LHCN-M2 (cell line): Measurements from ENCODE around the gene TULP1. TPM values are rescaled to one million over a fixed set of nuclear protein-coding genes. Genes with fewer than 3 reads are reported as not detected.
A peak's percentile ranks its signal among the peaks of the same experiment; 100 is the strongest.

ENCODE experiments used
- DNase-seq: peaks from one replicate; pipeline ENCODE4 v3.0.0-alpha.2; 2012; ENCODE audit warnings: low read depth
- total RNA-seq: library from RNA; depleted of rRNA; stranded (reverse); fragments of >200 nt; gene quantifications from 2 replicates; pipeline ENCODE4 v1.2.3, GENCODE V29; 2014; rRNA removed

Gene TULP1
- total RNA-seq, 1 experiment from 2014 or later: not detected

DNA sequence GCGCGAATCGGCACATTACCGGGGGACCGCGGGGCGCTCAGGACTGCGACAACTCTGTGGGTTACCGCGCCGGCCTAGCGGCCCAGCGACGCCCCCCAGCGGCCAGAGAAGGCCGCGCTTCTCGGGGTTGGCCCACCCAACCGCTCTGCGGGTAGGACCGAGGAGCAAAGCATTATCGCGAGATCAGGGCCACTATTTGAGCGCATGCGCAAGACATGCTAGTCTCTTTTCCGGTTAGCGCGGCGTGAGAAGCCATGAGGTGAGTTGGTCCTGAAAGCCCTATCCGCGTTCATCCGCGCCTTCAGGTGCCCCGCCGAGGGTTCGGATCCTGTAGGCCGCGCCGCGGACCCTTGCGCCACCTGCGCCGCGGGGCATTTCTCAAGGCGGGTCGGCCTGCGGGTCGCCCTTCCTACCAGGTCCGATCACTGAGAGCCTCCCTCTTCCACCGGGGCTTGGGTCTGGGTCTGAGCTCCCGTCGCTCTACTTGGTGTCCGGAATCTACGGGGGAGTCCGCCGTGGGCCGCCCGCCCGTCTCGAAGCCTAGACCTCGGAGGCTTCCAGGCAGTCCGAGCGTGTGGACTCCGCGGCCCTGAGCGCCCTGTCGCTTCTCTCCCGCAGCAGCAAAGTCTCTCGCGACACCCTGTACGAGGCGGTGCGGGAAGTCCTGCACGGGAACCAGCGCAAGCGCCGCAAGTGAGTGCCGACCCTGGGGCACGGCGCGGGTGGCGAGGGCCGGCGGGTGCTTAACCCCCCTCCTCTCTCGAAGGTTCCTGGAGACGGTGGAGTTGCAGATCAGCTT is 44.3 kb downstream of the TULP1 start, which contains the start of gene RPL10A:
Gene RPL10A (plus strand): TSS at position 221 of the 799 bp plus-strand sequence. CDS start 34 bp downstream, at position 255.
- peak; percentile 96 for DNase-seq

DNA sequence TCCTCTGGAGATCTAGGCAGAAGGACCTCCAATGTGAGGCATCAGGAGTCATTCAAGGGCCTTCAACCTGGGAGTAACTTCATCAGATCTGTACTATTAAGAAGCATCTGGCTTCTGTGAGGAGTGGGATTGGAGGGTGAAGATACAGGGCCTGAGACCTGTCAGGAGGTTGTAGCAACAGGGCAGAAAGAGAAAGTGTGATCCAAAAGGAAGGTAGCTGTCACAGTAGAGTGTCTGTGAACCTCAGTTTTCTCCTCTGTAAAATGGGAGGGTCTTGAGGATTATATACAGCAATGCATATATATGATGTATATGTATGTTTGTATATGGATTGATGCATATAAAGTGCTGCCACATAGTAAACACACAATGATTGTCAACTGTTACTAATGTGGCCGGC is 47.0 kb downstream of the TULP1 start:
- DNase-seq: no peak

DNA sequence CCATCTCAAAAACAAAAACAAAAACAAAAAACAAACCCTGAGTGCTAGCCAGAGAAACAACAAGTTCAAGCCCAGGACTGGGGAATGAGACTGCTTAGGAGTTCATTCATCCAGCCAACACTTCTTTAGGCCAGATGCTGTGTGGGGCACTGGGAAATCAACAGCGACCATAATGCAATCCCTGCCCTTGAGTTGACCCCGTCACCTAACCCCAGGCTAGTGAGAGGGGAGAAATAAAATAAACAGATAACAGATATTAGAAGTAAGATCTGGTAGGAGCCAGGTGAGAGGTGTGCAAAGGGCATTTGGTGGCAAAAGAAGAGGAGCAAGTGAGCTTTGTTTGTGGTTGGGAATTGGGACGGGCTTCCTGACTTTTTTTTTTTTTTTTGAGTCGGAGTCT is 49.4 kb downstream of the TULP1 start:
- DNase-seq: no peak

DNA sequence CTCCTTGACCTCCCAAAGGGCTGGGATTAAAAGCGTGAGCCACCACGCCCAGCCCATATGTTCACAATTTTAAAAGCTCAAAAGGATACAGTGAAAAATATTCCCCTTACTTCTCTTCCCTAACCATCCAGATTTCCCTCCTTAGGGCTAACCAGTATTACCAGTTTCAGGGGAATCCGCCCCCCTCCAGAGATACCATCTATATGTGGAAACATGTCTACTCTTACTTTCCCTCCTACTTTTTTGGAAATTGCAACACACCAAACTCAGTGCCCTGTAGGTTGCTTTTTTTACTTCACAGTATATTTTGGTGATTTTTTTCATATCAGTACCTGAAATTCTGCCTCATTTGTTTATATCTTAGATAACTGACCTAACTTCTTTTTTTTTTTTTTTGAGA is 51.4 kb downstream of the TULP1 start:
- no peak for DNase-seq

DNA sequence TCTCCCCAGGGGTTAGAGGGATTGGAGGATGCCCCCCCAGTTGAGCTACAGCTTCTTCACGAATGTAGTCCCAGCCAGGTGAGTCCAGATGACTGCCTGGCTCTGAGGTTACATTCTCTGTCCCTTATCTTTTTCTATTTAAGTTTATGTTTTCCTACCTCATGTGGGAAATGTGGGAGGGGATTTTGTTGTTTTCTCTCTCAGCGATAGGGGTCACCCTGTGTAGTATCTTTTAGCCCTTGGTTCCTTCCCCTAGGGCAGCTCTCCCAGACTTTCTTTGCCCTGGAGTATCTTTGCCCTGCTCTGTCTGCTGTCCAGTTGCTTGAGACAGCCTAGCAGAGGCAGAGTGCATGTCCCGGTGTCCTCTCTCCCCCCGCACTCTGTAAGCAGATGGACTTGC is 54.8 kb downstream of the TULP1 start:
- DNase-seq: no peak

DNA sequence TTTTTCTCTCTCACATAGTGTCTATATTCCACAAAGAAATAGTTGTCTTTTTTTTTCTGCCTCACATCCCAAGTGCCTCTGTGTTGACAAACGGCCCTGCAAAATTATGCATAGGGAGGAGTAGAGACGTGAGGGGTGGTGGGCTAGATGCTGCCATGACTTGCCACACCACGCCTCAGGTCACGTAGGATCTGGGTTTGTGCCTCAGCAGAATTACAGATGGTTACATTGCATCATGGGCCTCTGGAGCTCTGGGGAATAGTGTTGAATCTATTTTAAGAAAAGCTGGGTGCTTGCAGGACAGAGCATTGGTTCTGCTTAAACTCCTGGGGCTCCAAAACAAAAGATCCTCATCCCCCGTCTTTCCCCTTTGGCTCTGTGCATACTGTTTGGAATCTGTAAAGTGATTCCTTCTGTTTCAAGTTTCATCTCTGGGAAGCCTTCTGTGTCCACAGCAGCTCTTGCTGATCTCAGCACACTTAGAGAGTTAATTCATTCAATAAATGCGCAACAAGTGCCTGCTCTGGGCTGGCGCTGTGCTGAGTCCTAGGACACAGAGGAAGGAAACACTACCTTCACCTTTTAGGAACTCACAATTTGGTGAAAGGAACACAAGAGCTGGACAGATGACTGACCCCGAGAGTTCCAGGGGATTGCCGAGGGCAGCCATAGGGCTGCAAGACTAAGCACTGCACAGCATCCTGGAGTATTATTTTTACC is 58.1 kb downstream of the TULP1 start:
- DNase-seq: no peak

DNA sequence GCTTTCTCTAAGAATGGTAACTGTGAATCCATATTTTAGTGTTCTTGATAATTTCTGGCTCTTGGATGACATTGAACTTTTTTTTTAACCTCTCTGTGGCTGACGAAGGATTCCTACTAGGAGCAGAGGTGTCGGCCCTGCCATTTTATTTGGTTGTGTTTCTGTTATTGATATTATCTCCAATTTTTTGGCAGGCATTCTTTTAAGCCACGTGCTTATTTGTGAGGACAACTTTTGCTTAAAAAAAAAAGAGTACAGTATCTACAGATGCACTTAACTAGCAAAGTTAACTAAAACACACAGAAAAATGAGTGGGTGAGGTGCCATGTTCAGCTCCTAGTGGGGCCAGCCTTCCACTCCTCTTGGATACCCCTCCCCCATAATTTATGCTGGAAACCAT is 59.5 kb downstream of the TULP1 start:
- no peak for DNase-seq

DNA sequence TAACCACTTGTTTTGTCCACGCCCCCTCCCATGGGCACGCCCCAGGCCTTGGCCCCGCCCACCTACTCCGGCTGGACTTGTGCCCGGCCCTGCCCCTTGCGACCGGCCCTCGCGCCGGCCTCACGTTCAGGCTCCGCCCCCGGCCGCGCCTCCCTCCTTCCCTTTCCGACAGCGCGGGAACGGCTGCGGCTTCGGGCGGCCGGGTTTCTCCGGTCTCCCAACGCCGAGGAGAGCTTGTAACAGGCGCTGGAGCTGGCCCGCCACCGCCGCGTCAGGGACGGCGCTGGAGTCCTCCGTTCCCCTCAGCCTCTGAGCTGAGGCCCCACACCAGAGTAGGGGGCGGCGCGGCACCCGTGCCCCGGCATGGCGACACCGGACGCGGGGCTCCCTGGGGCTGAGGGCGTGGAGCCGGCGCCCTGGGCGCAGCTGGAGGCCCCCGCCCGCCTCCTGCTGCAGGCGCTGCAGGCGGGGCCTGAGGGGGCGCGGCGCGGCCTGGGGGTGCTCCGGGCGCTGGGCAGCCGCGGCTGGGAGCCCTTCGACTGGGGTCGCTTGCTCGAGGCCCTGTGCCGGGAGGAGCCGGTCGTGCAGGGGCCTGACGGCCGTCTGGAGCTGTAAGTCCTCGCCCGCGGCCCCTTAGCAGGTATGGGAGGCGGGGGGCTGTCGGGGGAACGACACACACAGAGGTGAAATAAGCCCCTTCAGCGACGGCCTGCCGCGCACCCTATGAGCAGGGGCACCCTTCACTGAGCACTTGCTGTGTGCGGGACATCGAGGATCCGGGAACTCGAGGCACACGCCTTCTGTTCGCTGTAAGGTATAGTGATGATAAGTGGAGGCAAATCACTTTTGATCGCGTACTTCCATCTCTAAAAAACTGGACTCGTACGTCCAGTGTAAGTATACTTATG is 60.3 kb downstream of the TULP1 start, which contains the start of gene FANCE:
Gene FANCE (plus strand): TSS at position 156 of the 908 bp plus-strand sequence. CDS start 208 bp downstream, at position 364.
- peak; percentile 84 for DNase-seq

DNA sequence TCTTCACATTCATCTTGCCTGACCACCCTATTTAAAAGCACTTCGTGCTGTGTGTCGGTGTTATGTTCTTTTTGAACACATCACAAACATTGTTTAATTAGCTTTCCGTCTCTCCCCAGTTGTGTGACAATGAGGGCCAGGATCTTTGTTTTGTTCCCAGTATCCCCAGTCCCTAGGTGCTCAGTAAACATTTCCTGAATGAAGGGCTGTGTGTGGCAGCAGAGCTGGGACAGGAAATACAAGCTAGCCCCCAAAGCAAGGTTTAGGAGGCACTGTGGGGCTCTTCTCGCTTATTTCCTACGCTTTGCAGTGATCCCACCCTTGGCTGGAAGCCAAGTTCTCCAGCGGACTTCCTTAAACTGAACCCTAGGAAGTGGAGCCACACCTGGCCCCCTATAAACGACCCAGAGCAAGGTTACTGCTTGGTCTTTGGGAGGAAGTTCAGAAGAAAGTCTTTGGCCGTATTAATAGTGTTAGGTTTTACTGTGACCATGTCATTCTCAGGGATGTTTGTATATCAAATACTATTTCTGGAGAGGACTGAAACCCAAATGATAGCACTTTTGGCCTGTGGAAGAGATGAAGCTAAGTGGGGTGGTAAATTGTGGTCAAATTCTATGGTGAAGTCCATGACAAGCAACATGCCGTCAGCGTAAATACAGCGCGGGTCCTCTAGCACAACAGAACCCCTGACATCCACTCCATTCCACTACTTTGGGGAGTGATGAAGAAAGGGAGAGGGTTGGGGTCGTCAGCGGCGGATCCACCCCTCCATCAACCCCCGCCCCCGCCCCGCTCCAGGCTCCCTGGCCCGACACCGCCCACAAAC is 61.1 kb downstream of the TULP1 start:
- no peak for DNase-seq

DNA sequence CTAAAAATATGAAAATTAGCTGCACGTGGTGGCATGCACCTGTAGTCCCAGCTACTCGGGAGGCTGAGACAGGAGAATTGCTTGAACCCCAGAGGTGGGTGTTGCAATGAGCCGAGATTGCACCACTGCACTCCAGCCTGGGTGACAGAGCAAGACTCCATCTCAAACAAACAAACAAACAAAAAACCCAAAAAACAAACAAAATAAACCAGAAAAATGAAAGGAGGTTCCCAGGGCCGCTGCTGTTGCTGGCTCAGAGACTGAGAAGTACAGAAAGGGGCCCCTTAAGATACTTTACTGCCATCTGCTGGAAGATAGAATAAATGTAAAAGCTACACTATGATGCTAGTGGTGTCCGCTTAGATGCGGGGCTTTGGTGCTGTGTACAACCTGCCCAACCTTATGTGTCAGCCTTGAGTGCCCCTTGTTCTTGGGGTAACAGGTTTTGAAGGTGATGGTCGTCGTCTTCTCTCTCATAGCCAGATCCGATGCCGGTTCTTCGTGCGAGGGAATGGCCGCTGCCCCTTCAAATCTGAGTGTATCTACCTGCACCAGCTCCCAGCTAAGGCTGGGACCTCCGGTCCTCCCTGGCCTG is 63.3 kb downstream of the TULP1 start:
- DNase-seq: peak; percentile 62

DNA sequence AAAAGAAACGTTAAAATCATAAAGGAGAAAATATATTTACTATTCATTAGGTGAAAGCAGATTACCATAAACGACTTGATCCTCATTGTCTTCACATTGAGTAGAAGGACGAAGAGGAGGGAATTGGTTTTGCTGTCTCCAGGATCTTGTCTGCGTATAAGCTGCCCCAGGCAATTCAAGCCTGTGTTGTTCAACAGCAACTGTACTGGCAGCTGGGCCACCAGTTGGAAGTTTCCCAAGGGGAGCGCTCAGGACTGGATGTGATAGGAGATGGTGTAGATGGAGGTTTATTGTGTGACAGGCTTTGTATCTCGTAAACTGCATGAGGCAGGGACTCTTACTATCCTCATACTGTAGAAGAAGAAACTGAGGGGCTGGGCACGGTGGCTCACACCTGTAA is 64.5 kb downstream of the TULP1 start:
- DNase-seq: no peak

Other genes starting within 250 kb of the TULP1 start
- gene DEF6, start 215.1 kb downstream of the TULP1 start, total RNA-seq: 0.06 and 0.13 TPM in 2 replicates
- 9.5 and 11.0 TPM in 2 replicates for gene PPARD, start 170.3 kb downstream of the TULP1 start, total RNA-seq
- gene FANCE, start 60.6 kb downstream of the TULP1 start, total RNA-seq: 12.8 and 14.6 TPM in 2 replicates
- gene RPL10A, start 44.5 kb downstream of the TULP1 start, total RNA-seq: 1,186 and 1,216 TPM in 2 replicates
- 16.8 and 17.5 TPM in 2 replicates for gene TEAD3, start 15.8 kb downstream of the TULP1 start, total RNA-seq
- 68.0 and 105 TPM in 2 replicates for gene FKBP5, start 176.0 kb upstream of the TULP1 start, total RNA-seq
- 0.29 TPM in 1 of 2 replicates, not detected in the other for gene ARMC12, start 224.1 kb upstream of the TULP1 start, total RNA-seq